Gastroesophageal sphincter (tissue), 4 donors: Measurements from ENCODE around the gene CPNE8. TPM values are rescaled to one million over a fixed set of nuclear protein-coding genes. Genes with fewer than 3 reads are reported as not detected.

Experiments
- ATAC-seq: fragments of 150-250 bp; one replicate; pipeline ENCODE4 v1.9.1; 2016; ENCODE audit warnings: mild to moderate bottlenecking, moderate library complexity
- H3K27ac ChIP-seq, 4 donors: fragments of 200-600 bp; sonication (generic) in 3 of 4; 1 replicate in 3 of 4; 2 replicates in 1 of 4; pipeline ENCODE4 v1.5.1; 2016 to 2019
- H3K27me3 ChIP-seq: fragments of 200-600 bp; sonication (generic); one replicate; pipeline ENCODE4 v1.5.1; 2019
- H3K36me3 ChIP-seq, 2 donors: fragments of 200-600 bp; sonication (generic); one replicate each; pipeline ENCODE4 v1.5.1; 2019; ENCODE audit warnings: control low read depth in 1 of 2
- H3K4me1 ChIP-seq, 3 donors: fragments of 200-600 bp; sonication (generic); 1 replicate in 2 of 3; 2 replicates in 1 of 3; pipeline ENCODE4 v1.5.1; 2016 to 2019; ENCODE audit warnings: control low read depth in 2 of 3
- H3K4me3 ChIP-seq, 2 donors: fragments of 200-600 bp; sonication (generic); one replicate each; pipeline ENCODE4 v1.5.1; 2019; ENCODE audit warnings: mild to moderate bottlenecking in 1 of 2, moderate library complexity in 1 of 2
- H3K9me3 ChIP-seq, 3 donors: fragments of 200-600 bp; sonication (generic); one replicate each; pipeline ENCODE4 v1.5.1; 2017 to 2019; ENCODE audit warnings: control low read depth in 2 of 3
- EP300 ChIP-seq: sonication (generic); formaldehyde crosslinking; IDR thresholded peaks from one replicate; pipeline ENCODE4 v1.6.1; 2017; ENCODE audit warnings: antibody characterized with exemption, mild to moderate bottlenecking
- POLR2A ChIP-seq, 2 donors: fragments of 450-650 bp; IDR thresholded peaks; one replicate each; pipeline ENCODE4 v1.6.1; 2017; ENCODE audit warnings: antibody characterized with exemption in 2 of 2, mild to moderate bottlenecking in 2 of 2, moderate library complexity in 1 of 2
- POLR2AphosphoS5 ChIP-seq: sonication (generic); formaldehyde crosslinking; IDR thresholded peaks from one replicate; pipeline ENCODE4 v1.6.1; 2017; ENCODE audit warnings: antibody characterized with exemption
- WGBS, 2 donors: methylation state at CpG; one replicate each; pipeline ENCODE4 v1.1.5; 2018; ENCODE audit warnings: low coverage in 1 of 2; 5-methylcytosine and 5-hydroxymethylcytosine counted together
- total RNA-seq, 4 donors: library from RNA; depleted of rRNA; stranded (reverse); fragments of >200 nt; gene quantifications; one replicate each; pipeline ENCODE4 v1.1.0, GENCODE V29; 2016
- TF ChIP-seq, protein P1 (sequence below), 4 experiments: fragments of 200-600 bp in 2 of 4; fragments of 450-650 bp in 2 of 4; sonication (generic) in 1 of 4; IDR thresholded peaks; one replicate each; pipeline ENCODE4 v1.5.1; 2017 to 2019; ENCODE audit warnings: antibody characterized with exemption in 4 of 4, mild to moderate bottlenecking in 2 of 4, moderate library complexity in 2 of 4

Gene CPNE8
- total RNA-seq, 4 donors from 2014 or later = 15.5 to 44.2 (median 21.2) TPM

DNA sequence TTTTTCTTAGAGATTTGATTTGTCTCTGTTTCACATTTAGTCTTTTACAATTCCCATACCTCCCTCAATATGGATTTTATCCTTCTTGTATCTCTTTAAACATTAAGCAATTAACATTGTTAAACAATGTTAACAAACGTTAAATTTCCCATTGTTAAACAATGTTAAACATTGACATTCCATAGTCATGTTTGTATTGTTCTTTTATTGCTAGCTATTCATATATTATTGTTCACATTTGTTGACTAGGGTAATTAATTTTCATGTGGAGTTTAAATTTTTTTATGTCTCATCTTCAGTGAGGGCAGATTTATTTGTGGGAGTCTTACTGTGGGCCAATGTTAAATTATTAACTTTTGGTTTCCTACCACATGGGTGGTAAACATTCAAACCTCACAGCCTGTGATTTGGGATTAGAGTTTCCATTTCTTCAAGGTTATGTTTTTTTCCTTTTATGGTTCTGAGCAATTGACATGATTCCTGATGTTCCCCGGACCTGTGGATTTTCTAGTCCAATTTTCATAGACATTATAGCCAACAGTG lies 294.5 kb downstream of the CPNE8 start:
- WGBS, 2 donors = 67% methylated on average over 2 of the region's 2 CpGs
- H3K36me3 ChIP-seq = no peaks in the 10 kb centered on the region
- H3K9me3 ChIP-seq = no peaks in the 10 kb centered on the region
- H3K27ac ChIP-seq = no peak overlapping the region
- no peaks in the 10 kb centered on the region for H3K4me1 ChIP-seq
- H3K4me3 ChIP-seq = no peak overlapping the region
- no peak for ATAC-seq
- no peaks in the 10 kb centered on the region for H3K27me3 ChIP-seq
- TF ChIP-seq POLR2AphosphoS5 (no peak), EP300 (no peak), POLR2A (IDR thresholded peaks at IDR 0.05) (no peak)
- TF ChIP-seq, protein P1, sequence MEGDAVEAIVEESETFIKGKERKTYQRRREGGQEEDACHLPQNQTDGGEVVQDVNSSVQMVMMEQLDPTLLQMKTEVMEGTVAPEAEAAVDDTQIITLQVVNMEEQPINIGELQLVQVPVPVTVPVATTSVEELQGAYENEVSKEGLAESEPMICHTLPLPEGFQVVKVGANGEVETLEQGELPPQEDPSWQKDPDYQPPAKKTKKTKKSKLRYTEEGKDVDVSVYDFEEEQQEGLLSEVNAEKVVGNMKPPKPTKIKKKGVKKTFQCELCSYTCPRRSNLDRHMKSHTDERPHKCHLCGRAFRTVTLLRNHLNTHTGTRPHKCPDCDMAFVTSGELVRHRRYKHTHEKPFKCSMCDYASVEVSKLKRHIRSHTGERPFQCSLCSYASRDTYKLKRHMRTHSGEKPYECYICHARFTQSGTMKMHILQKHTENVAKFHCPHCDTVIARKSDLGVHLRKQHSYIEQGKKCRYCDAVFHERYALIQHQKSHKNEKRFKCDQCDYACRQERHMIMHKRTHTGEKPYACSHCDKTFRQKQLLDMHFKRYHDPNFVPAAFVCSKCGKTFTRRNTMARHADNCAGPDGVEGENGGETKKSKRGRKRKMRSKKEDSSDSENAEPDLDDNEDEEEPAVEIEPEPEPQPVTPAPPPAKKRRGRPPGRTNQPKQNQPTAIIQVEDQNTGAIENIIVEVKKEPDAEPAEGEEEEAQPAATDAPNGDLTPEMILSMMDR (IDR thresholded peaks at IDR 0.05) = no peak

DNA sequence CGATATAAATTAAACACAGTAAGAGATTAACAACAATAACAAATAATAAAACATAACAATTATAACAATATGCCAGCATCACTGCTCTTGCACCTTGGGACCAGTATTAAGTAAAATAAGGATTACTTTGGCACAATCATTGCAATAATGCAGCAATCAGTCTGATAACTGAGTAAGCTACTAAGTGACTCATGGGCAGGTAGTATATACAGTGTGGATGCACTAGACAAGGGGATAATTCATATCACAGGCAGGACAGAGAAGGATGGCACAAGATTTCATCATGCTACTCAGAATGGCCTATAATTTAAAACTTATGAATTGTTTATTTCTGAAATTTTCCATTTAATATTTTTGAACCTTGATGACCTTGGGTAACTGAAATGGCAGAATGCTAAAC lies 298.1 kb downstream of the CPNE8 start:
- H3K27me3 ChIP-seq = no peaks in the 10 kb centered on the region
- no peak overlapping the region for H3K4me3 ChIP-seq
- H3K9me3 ChIP-seq = no peaks in the 10 kb centered on the region
- H3K27ac ChIP-seq = no peak overlapping the region
- no peaks in the 10 kb centered on the region for H3K36me3 ChIP-seq
- WGBS, 2 donors = 87 to 89% methylated on average over 1 of the region's 1 CpG
- no peak for TF ChIP-seq POLR2AphosphoS5
- no peak for TF ChIP-seq EP300
- TF ChIP-seq, protein P1 (IDR thresholded peaks at IDR 0.05) = no peak
- TF ChIP-seq POLR2A (IDR thresholded peaks at IDR 0.05) = no peak
- no peak for ATAC-seq
- H3K4me1 ChIP-seq = no peaks in the 10 kb centered on the region
